Activated gamma-delta T cell treated with Interleukin-2 at 50 U/mL for 16 hours (primary cell): ENCODE data around the gene TMEM250.

Experiments
- DNase-seq: peaks from one replicate; pipeline ENCODE4 v3.0.0-alpha.2; 2020

TMEM250 gene

DNA sequence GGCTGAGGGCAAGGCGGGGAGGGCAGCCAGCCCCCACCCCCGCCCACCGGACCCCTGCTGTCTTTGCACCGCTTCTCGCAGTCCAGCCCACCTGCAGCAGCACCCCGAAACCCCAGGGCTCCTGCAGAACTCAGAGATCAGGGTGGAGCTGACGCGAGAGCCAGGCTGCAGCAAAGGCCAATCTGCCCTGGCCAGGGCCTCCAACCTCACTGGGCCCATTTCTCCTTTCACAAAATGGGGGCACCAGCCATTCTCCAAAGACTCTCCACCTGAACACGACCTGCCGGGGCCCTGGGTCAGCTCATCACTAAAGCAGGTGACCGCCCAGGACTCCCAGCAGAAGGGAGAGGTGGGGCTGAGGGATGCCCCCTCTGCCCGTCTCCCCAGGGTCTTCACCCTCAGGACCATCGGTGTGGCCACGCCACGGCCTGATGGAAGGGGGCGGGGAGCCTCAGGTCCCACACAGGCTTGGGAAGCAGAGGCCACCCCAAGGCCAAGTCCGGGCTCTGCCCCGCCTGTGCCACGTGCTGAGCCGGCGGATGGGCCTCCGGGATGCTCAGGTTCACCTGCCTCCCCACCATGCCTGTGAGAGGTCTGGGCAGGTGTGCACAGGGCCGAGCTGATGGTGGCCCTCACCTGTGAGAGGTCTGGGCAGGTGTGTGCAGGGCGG is 36.7 kb downstream of the TMEM250 start:
- DNase-seq, result no peak

DNA sequence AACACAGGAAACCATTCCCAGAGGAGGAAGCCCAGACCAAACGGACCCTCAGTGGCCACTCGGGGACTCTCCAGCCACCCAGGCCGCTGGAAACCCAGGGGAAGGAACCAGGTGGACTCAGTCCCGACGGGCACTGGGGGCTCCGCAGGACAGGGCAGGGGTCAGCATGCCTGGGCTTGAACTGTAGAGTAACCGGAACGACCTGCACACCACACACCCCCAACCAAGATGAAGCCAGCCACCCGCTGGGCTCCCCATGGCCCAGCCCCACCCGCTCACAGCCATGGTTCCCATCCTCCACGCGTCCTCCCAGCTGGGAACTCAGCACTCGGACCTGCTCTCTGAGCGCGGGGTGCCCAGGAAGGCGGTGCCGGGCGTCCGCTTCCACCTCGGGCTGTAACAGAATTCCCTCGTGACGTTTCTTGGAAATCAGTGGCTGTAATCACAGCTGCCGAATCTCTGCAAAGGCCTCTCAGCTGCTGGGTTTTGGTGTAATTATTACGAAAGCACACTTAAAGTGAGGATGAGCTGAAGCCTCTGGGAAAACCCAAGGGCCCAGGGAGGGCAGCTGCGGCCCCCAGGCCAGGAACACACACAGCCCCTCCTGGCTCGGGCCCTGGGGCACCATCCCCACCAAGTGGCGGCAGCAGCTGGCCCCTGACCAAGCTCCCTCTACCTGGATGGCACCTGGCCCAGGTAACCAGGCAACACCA is 37.4 kb downstream of the TMEM250 start:
- DNase-seq, result no peak

DNA sequence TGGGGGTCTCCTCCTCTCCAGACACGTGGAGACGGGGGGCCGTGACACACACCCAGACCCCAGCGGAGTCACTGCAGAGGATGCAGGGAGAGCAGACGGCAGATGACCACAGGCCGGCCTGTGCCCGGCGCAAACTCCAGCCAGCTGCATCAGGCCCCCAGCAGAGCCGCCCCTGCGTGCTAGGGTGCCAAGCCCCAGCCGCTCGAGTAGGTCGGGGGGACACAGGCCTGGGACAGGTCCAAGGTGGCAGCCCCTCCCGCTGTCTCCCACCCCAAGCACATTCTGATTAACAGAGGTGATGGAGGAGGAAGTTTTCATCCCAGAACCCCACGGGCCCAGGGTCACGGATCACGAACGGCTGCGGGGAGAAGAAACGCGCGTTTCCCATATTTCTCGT is 38.0 kb downstream of the TMEM250 start:
- DNase-seq, result no peak

DNA sequence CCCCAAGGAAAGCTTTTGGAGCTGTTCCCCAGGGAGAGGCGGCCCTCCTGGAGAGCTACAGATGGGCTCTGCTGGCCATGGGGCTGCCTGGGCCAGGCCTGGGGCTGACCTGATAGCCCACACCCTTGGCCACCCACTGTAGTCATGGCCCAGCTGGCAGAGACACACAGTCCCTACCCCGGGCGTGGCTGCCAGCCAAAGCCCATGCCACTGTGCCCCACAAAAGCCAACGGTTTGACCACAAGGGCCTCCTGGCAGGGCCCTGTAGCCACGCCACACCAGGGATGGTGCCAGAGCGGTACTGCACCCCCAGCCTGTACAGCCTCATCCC is 38.8 kb downstream of the TMEM250 start:
- no peak for DNase-seq

DNA sequence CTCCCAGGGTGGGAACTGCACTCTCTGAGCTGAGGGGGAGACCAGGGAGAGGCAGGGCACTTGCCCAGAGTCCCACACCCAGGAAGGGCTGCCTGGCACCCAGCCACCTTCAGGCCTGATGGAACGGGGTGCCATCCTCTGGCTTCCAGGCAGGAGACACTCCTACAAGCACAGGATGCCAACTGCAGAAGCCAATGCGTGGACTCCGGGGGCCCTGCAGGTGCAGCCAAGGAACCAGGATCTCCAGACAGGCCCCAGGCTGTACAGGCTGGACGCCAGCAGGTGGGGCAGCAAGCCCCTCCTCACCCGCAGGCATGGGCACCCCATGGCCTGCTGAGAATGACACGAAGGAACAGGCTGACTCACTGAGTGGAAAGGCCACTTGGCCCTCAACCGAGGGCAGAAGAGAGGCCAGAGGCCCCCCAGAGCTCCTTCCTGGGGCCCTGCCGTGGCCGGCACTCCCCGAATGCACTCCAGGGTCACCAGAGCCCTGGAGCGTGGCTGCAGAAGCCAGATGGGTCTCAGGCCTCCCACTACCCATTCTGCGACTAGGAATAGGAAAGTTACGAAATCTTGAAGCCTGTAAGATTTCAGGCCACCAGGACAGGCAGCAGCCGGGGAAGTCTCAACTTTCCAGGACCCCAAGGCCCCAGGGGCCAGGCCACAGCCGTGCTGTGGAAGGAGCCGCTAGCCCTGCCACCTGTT is 39.3 kb downstream of the TMEM250 start:
- no peak for DNase-seq

DNA sequence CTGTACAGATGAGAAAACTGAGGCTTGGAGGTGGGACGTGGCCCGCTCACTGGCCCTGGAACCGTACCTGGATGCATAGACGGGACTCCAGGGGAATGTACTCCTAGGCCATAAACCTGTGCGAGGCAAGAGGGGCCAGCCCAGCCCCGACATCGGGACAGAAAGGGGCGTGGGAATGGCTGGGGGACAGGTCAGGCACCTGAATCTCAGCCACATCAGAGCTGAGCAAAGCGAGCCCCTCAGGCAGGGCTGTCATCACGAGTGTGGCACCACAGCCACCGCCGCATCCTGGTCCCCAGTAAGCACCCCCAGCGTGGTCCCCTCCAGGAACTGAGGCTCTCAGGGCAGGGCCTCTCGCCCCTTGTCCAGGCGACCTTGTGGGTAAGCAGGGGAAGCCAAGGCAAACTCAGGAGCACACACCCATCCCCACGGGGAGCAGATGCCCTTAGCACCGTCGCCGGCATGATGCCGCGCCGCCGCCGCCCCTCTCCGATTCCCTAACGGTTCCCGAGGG is 40.1 kb downstream of the TMEM250 start:
- no peak for DNase-seq

DNA sequence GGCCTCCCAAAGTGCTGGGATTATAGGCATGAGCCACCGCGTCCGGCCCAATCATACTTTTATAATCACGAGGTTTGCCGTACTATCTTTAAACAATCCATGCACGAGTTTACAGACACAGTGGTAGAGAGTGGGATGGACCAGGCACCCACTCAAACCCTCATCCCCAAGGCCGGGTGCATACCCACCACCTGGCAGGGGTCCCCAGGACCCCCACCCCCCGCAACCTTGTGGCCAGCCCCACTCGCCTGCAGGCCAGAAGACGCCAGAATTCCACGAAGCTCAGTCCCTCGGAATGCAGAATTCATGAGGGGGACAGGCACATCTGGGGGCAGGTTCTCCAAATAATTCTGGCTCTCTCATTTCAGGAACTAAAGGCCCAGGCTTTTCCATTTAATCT is 40.7 kb downstream of the TMEM250 start:
- no peak for DNase-seq

DNA sequence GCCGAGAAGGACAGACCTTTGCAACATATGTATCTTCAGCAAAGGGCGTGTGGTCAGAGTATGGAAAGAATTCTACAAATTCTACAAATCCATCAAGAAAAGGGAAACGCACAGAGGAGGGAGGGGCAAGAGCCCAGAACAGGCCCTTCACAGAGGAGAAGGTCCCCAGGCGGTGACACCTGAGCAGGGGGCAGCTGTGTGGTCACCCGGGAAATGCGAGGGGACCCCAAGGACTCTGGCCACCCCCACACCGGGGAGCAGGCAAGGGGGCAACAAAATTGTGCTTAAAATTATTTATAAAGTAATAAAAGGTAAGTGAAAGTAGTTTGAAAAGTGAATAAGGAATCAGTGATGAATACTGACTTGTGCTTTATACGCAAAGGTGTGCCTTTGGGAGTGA is 41.2 kb downstream of the TMEM250 start:
- DNase-seq, result no peak

DNA sequence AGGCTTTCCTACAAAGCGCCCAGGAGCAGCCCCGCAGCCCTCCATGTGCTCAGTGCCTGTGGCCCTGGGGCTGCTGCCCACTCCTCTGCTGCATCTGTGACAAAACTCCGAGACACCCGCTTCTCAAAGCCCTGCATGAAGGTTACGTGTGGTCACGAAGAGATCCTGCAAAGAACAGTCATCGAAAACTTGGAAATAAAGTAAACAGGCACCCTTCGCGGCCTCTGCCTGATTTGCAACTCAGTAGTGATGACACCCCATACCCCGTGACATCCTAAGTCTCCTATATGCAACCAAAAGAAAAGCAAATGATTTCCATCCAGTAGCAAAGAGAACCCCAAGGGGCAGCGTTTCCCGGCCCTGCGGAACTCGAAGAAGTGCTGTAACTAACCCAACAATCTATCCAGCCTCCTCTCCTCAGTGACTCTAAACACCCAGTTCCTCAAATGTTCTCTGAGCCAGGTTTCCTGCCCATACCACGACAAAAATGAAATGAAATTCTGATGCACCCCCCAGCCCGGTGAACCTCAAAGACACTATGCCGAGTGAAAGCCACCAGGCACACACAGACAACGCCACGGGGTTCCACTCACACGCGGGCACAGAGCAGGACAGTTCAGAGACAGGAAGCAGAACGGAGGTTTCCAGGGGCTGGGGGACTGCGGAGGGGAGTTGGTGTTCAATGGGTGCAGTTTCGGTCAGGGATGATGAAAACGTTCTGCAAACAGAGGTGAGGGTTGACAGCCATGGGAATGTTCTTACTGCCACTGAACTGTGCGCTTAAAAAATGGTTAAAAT is 42.6 kb downstream of the TMEM250 start:
- no peak for DNase-seq

DNA sequence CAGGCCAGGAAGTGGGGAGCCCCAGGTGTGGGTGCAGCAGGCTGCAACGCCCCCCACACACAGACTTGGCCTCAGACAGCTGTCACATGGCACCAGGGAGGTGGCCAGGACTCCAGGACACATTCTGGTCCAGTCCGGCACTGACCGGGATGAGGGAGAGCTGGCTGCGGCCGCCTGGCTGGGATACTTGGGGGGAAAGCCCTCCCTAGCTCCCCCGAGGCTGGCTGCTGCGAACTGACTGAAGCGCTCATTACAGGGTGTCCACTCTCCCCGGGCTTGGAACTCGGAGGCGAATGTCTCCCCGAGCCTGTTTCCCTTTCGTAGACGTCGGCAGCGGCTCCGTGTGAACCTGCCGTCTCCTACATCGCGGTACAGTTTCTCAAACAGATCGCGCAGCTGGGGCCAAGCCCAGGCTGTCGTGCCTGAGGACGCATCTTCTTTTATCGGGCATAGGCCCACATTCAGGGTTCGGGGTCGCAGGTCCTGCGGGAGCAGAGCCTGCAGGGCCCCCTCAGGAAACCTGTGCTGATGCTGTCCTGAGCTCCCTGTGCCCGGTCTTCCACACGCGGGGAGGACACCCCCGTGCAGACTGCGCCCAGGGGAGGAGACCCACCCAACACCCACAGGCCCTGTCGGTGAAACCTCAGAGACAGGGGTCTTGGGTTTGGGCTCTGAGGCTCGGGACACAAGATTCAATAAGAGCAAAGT is 43.4 kb downstream of the TMEM250 start:
- no peak for DNase-seq

DNA sequence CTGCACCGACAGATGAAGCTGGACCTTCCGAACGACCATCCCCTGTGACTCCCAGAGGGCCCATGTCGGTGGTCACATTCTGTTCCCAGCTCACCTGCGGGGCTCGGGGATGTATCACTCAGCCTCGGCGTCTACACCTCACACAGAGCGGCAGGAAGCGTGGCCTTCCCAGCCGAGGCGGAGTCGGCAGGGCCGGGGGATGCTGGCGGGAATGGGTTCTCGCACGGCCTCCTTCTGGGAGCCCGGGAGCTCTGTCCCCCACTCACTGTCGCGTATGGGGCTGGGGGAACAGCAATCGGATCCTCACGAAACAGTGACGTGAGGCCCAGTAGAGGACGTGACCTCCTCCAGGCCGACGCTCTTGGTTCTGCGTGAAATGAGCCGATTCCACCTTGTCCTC is 44.0 kb downstream of the TMEM250 start:
- no peak for DNase-seq
